Skeletal muscle cell (primary cell): Measurements from ENCODE around the gene DCXR.
"Not testable (repeated sequence)": the region's sequence is repeated elsewhere in the genome, so short reads cannot be mapped to it uniquely, and the experiment has no call there.

Experiments used
- DNase-seq: peaks from one replicate; pipeline ENCODE4 v3.0.0-alpha.2; 2010; ENCODE audit warnings: low read depth
- H3K4me3 ChIP-seq: 2 replicates; pipeline ENCODE4 v1.5.1; 2011; ENCODE audit warnings: low read depth, mild to moderate bottlenecking, control low read depth, low read length, moderate library complexity

DCXR gene

DNA sequence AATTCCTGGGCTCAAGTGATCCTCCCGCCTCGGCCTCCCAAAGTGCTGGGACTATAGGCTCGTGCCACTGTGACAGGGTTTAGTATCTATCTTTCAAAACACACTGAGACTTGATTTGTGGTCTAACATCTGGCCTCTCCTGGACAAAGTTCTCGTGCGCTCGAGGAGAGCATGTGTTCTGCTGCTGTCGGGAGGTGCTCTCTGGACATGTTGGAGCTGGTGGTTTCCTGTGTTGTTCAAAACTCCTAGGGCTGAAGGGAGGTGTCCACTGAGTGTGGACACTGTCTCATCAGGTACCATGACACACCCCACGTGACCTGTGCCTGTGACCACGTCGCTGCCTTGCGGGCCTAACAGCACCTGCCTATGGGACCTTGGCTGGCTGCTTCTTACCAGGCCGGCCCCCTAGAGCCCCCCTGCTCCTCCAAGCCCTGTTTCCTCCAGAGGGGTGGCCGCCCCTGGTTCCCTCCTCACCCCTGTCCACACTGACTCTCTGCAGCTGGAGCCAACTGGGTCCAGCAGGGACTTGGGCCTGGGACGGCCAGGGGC lies 8.5 kb upstream of the DCXR start:
- no peak overlapping the region for H3K4me3 ChIP-seq
- no peak for DNase-seq

- no peak for DNase-seq
- H3K4me3 ChIP-seq = no peak overlapping the region
These were observed 6.0 kb upstream of the DCXR start for GRCh38 chr17:82043507-82043906.

DNA sequence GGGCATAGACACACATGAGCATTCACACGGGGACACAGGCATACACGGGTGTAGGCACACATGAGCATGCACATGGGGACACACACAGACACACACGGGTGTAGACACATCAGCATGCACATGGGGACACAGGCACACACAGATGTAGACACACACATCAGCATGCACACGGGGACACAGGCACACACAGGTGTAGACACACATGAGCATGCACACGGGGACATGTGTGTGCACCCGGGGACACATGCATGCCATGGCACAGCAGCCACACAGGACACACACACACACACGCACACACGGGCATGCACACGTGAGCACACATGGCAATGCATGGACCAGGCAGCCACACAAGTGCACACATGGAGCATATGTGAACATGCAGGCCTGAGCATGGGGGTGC lies 5.2 kb upstream of the DCXR start:
- H3K4me3 ChIP-seq = no peak overlapping the region
- DNase-seq = no peak

DNA sequence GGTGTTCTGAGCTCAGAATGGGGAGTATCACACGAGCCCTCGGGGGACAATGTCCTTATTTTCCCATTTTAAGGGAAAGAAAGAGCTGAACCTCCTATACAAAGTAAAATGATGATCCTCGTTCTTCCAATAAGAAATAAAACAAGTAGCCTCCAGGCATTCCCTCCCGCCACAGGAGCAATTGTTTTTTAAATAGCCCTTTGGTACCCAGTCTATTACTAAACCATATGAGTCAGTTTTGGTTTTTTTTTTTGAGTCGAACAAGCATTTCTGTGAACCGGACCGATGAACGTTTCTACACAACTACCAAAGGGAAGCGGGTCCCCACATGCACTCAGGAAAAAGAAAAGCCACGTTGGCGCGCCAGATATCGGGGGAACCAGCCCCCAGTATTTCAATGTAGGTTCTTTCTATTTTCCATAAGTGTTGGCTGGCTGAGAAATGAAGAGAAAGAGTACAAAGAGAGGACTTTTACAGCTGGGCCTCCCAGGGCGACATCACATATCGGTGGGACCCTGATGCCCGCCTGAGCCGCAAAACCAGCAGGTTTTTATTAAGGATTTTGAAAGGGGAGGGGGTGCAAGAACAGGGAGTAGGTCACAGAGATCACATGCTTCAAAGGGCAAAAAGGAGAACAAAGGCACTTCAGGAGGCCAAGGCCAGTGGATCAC lies 3.8 kb upstream of the DCXR start:
- H3K4me3 ChIP-seq = no peak overlapping the region
- DNase-seq = no peak

- no peak for DNase-seq
- H3K4me3 ChIP-seq = no peak overlapping the region
These were observed 2.3 kb upstream of the DCXR start for GRCh38 chr17:82039695-82040299.

DNA sequence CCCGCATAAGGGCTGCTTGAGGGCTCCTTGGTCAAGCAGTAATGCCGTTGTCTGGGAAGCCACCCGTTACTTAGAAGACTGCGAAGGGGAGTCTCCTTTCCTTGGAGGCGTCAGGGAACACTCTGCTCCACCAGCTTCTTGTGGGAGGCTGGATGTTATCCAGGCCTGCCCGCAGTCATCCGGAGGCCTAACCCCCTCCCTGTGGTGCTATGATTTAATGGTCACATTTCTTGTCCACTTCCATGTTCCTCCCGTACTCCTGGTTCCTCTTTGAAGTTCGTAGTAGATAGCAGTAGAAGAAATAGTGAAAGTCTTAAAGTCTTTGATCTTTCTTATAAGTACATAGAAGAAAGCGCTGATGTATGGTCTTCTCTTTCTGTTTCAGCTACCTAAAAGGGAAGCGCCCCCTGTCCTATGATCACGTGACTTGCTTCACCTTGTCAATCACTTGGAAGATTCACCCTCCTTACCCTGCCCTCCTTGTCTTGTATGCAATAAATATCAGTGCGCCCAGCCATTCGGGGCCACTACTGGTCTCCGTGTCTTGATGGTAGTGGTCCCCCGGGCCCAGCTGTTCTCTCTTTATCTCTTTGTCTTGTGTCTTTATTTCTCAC lies 1.4 kb upstream of the DCXR start:
- H3K4me3 ChIP-seq, DNase-seq: not testable (repeated sequence)

DNA sequence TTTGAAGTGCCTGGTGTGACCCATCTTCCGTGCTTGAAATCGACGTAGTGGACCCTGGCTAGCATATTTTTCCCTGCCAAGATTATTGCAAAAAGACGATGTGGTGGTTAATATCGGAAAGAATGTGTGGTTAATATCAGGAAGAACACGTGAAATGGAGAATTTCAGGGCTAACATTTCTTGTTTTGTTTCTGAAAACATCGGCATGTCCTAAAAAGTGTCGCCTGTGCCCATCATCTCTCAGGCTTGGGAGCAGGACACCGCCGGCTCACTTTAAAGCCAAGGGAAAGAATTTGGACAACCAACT lies 345 bp upstream of the DCXR start:
- H3K4me3 ChIP-seq = peak overlapping the region; percentile 67

GRCh38 chr17:82036634-82037091 lies 834 bp downstream of the DCXR start:
- peak overlapping the region; percentile 67 for H3K4me3 ChIP-seq
- no peak for DNase-seq

More for the DNA sequence above, 345 bp upstream of the DCXR start:
- no peak for DNase-seq

GRCh38 chr17:82035956-82036633 lies 1.4 kb downstream of the DCXR start:
- H3K4me3 ChIP-seq = peak overlapping the region; percentile 67
- no peak for DNase-seq

DNA sequence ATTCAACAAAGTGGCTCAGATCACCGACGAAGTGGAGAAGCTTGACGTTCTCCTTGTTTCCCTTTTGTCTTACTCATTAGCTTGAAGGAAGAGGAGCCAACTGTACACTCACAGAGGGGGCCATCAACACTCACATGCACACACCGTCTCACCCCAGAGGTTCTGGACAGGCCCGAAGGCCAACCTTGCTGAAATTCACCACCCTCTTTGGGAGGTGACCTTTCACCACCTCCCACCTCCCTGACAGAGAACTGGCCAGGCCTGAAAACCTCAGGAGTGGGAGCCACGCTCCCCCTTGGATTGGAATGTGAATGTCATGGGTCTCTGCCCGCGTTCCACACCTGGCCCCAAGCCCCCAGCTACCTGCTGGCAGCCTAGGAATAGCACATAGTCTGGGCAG lies 2.0 kb downstream of the DCXR start:
- no peak for DNase-seq
- no peak overlapping the region for H3K4me3 ChIP-seq

DNA sequence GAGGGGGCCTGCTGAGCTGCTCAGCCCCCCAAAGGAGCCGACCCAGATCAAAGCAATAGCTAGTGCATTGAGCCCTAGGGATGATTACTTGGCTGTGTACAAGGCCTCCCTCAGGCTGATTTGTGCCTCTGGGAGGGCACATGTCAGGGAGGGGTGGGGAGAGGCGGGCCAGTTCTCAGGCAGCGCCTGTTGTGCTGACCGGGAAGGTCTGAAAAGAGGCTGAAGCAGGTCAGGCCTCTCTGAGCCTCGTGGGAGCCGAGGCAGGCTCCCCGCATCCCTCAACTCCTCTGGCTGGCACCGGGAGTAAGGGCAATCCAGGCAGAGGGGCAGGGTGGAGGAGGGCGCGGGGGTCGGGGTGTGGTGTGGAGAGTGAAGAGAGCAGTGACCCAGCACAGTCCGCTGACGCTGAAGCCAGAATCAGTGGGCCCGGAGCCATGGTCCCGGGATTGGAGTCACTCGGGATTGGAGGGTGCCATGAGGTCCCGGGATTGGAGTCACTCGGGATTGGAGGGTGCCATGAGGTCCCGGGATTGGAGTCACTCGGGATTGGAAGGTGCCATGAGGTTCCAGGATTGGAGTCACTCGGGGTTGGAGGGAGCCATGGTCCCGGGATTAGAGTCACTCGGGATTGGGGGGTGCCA lies 3.0 kb downstream of the DCXR start:
- no peak for DNase-seq
- no peak overlapping the region for H3K4me3 ChIP-seq

DNA sequence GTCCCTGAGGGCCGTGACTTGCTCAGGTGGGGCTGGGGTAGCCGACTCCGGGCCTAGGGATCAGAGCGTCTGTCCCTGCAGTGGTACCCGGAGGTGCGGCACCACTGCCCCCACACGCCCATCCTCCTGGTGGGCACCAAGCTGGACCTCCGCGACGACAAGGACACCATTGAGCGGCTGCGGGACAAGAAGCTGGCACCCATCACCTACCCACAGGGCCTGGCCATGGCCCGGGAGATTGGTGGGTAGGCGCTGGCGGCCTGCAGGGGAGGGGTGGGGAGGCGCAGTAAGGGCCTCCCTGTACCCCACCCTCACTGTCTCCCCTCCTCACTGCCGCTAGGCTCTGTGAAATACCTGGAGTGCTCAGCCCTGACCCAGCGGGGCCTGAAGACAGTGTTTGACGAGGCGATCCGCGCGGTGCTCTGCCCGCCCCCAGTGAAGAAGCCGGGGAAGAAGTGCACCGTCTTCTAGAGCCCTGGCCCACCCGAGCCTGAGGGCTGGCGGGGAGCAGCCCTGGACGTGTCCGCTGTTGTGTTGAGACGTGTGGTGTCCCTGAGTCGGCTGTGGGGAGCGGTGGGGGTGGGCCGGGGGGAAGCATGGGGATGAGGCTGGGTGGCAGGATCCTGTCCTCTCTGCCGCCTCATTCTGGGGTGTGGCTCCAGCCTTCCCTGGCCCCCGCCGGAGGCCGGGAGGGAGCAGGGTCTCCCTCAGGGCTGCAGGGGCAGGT lies 4.0 kb downstream of the DCXR start:
- no peak for DNase-seq
- no peak overlapping the region for H3K4me3 ChIP-seq

- no peak for DNase-seq
- H3K4me3 ChIP-seq = peak overlapping the region; percentile 74
These were observed 5.4 kb downstream of the DCXR start for GRCh38 chr17:82031885-82032627.

DNA sequence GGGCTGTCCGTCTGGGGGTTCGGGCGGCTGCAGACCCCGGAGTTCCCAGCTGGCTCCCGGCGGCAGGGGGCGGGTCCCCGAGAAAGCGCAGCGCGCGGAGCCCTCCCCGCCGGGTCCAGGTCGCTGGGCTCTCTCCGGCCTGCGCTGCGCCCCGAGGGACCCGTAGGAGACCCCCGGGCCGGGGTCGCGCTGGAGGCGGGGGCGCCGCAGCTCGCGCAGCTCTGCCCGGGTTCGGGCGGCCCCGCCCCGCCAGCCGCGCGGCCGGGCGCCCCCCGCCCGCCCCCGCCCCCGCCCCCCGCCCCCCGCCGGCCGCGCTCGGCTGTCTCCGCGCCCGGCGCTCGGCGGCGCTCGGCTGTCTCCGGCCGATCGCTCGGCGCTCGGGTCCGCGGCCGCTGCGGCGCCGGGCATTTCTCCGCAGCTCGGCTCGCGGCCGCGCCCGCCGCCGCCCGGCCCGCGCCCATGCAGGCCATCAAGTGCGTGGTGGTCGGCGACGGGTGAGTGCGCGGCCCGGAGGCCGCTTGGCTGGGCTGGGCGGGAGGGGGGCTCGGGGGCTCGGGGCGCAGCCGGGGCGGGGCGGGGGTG lies 6.1 kb downstream of the DCXR start, which contains the start of gene RAC3:
Gene RAC3, plus strand, starts transcription at position 376 of the 582 bp plus-strand sequence. Its CDS starts 84 bp downstream, at position 460.
- DNase-seq = no peak
- peak within 1 kb of the TSS; percentile 74 for H3K4me3 ChIP-seq

DNA sequence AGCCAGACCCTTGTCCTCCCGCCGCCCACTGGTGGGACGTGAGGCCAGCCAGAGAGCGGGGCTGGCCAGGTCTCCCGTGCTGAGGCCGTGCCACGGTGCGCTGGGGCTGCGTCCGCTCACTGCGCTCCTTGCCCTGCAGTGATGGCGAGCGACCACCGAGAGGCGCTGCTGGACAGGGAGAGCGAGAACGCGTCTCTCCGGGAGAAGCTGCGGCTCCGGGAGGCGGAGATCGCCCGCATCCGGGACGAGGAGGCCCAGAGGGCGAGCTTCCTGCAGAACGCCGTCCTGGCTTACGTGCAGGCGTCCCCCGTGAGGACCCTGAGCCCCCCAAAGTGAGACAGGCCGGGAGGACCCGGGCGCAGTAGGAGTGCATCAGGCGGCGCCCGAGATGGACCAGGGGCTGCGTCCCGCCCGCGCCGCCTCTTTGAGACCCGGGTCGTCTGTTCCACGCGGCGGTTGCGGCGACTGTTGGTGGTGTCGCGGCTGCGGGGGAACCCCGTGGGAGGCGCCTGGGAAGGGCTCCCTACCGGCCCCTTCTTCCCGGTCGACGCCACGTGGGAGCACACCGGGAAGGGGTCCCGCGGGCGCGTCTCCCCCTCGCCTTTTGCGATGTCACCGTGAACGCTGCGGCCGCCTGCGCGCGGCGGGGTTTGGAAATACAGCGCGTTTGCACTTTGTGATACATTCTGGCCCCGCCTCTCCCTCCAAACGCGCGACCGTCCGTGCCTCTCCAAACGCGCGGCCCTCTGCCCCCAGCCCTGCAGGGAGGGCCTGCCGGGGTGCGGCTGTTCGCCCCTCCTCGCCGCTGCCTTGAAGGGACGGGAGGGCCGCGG lies 6.8 kb downstream of the DCXR start:
- peak; percentile 57 for DNase-seq
- peak overlapping the region; percentile 62 for H3K4me3 ChIP-seq

GRCh38 chr17:82029990-82030469 lies 7.5 kb downstream of the DCXR start:
- no peak for DNase-seq
- no peak overlapping the region for H3K4me3 ChIP-seq

- DNase-seq = no peak
- no peak overlapping the region for H3K4me3 ChIP-seq
These were observed 8.1 kb downstream of the DCXR start for GRCh38 chr17:82029391-82029790.
